NB4 (cell line): ENCODE results near the gene SMIM36.

Experiments used
- DNase-seq: peaks from one replicate; pipeline ENCODE4 v3.0.0; 2010; ENCODE audit warnings: low read depth
- H3K4me3 ChIP-seq: one replicate; pipeline ENCODE4 v1.5.1; 2011; ENCODE audit warnings: mild to moderate bottlenecking, low read depth, low read length, moderate library complexity
- CTCF ChIP-seq: IDR thresholded peaks from one replicate; pipeline ENCODE4 v1.5.1; 2012; ENCODE audit warnings: low read depth, low read length
- MAX ChIP-seq: IDR thresholded peaks from 2 replicates; pipeline ENCODE4 v1.6.1; 2011; ENCODE audit warnings: low read depth, low read length
- MYC ChIP-seq: IDR thresholded peaks from 2 replicates; pipeline ENCODE4 v1.6.1; 2011; ENCODE audit warnings: low read depth, low read length
- POLR2A ChIP-seq: IDR thresholded peaks from 2 replicates; pipeline ENCODE4 v1.6.1; 2011; ENCODE audit warnings: mild to moderate bottlenecking; ENCODE audit not compliant: insufficient read length; ENCODE audit errors: extremely low read depth

SMIM36 gene

GRCh38 chr17:55437159-55437605, 74.1 kb downstream of the SMIM36 start:
- DNase-seq: peak; percentile 58
- no peak overlapping the region for H3K4me3 ChIP-seq
- TF ChIP-seq MYC (no peak), MAX (no peak), CTCF (no peak), POLR2A (no peak)

- H3K4me3 ChIP-seq: no peak overlapping the region
- no peak for DNase-seq
- no peak for TF ChIP-seq CTCF
- no peak for TF ChIP-seq MAX
- TF ChIP-seq MYC: no peak
- TF ChIP-seq POLR2A: no peak
Observed at GRCh38 chr17:55436224-55437158, 74.8 kb downstream of the SMIM36 start.

- TF ChIP-seq CTCF (no peak), MAX (no peak), POLR2A (no peak), MYC (no peak)
- no peak for DNase-seq
- no peak overlapping the region for H3K4me3 ChIP-seq
Observed at GRCh38 chr17:55435408-55435807, 75.8 kb downstream of the SMIM36 start.

GRCh38 chr17:55434721-55435120, 76.5 kb downstream of the SMIM36 start:
- no peak for DNase-seq
- no peak overlapping the region for H3K4me3 ChIP-seq
- TF ChIP-seq CTCF: no peak
- TF ChIP-seq MYC: no peak
- TF ChIP-seq POLR2A: no peak
- TF ChIP-seq MAX: no peak

- peak; percentile 54 for DNase-seq
- H3K4me3 ChIP-seq: no peak overlapping the region
- TF ChIP-seq CTCF (no peak), POLR2A (no peak), MAX (no peak; the same call in 1 of the 2 replicates), MYC (no peak)
Observed at GRCh38 chr17:55433629-55434422, 77.4 kb downstream of the SMIM36 start.
